ENCODE results near the gene ACSF3.

DNA sequence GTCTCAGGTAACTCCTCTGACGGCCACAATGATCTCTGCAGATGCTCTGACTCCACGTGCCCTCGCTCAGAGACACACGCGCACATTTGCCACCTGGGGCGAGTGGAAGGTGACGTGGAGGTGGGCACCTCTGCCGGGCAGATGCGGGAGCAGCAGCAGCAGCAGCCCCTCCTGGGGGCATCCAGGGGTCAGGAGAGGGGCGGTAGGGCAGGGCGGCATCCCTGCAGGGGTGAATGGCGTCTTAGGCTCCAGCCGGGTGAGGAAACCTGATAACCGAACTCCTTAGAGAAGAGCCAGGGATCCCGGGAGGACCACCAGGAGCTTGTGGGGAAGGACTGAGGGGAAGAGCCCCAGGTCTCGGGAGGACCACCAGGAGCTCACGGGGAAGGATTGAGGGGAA is 43.3 kb downstream of the ACSF3 start:
- TF ChIP-seq, protein P1, sequence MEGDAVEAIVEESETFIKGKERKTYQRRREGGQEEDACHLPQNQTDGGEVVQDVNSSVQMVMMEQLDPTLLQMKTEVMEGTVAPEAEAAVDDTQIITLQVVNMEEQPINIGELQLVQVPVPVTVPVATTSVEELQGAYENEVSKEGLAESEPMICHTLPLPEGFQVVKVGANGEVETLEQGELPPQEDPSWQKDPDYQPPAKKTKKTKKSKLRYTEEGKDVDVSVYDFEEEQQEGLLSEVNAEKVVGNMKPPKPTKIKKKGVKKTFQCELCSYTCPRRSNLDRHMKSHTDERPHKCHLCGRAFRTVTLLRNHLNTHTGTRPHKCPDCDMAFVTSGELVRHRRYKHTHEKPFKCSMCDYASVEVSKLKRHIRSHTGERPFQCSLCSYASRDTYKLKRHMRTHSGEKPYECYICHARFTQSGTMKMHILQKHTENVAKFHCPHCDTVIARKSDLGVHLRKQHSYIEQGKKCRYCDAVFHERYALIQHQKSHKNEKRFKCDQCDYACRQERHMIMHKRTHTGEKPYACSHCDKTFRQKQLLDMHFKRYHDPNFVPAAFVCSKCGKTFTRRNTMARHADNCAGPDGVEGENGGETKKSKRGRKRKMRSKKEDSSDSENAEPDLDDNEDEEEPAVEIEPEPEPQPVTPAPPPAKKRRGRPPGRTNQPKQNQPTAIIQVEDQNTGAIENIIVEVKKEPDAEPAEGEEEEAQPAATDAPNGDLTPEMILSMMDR (conservative IDR thresholded peaks at IDR 0.05; ENCODE audit: low read length), result no peak
- TF ChIP-seq EZH2phosphoT487 (IDR thresholded peaks at IDR 0.05; ENCODE audit: borderline replicate concordance, low read depth, low read length), result no peak
